Diencephalon (tissue), 1 donor: ENCODE data around the gene DPRX. TPM values are rescaled to one million over a fixed set of nuclear protein-coding genes. Genes with fewer than 3 reads are reported as not detected.

ENCODE experiments used
- small RNA-seq: library from RNA; depleted of rRNA; stranded (forward); fragments of <200 nt; gene quantifications from one replicate; pipeline ENCODE3, GENCODE V24; 2014
- total RNA-seq: library from RNA; depleted of rRNA; stranded (reverse); fragments of >200 nt; gene quantifications from one replicate; pipeline ENCODE4 v1.2.3, GENCODE V29; 2014

DPRX gene, protein sequence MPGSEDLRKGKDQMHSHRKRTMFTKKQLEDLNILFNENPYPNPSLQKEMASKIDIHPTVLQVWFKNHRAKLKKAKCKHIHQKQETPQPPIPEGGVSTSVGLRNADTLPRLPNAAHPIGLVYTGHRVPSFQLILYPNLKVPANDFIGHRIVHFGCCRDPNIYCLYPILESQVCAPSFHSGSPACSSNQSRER
- not detected for total RNA-seq

DNA sequence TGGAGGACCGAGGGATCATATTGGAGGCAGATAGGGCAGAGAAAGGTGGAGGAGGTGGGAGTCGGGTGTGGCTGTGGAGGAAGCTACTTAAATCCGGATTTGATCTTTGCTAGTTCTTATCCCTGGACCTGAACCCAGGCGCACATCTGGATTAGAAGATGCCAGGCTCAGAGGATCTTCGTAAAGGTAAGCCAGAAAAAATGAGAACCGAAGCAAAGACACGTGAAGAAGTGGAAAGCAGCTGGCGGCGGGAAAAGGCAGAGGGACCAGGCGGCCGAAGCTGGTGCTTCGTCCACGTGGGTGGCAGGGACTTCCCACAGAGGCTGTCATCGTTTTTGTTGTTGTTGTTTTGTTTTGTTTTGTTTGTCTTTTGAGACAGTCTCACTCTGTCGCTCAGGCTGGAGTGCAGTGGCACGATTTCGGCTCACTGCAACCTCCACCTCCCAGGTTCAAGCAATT is at the start of gene DPRX:
Gene DPRX (plus strand): TSS at position 51 of the 459 bp plus-strand sequence. CDS start 108 bp downstream, at position 159.

Small RNA genes within 50 kb of the gene (small RNA-seq; reads per million reads assigned to genes)
- gene MIR1323 (not detected), gene MIR498 (not detected), gene MIR512-1 (not detected), gene MIR512-2 (not detected), gene MIR515-1 (not detected), gene MIR515-2 (not detected), gene MIR519C (not detected), gene MIR519E (not detected), gene MIR520E (not detected), gene RNU6-698P (not detected)

Other genes with a start within 250 kb of the DPRX start
- gene ZNF765, start 236.8 kb upstream of the DPRX start, total RNA-seq: 27.0 TPM
- 12.9 TPM for gene ZNF761, start 200.0 kb upstream of the DPRX start, total RNA-seq
- 5.5 TPM for gene ZNF813, start 164.3 kb upstream of the DPRX start, total RNA-seq
- gene ZNF331, start 93.9 kb upstream of the DPRX start, total RNA-seq: 20.3 TPM
- gene NLRP12, start 192.3 kb downstream of the DPRX start, total RNA-seq: 0.23 TPM
- 6.7 TPM for gene MYADM, start 235.9 kb downstream of the DPRX start, total RNA-seq